Measurements from ENCODE around the gene ABCF2. TPM values are rescaled to one million over a fixed set of nuclear protein-coding genes. Genes with fewer than 3 reads are reported as not detected.

The ABCF2 gene
- total and polyA plus RNA-seq, 2 of the 4 experiments (the other 2 are of a cell fraction) = 46.2 to 103 TPM

- no peak for TF ChIP-seq MAFK (IDR thresholded peaks at IDR 0.05; ENCODE audit: low read depth, low read length)
These were observed 17.3 kb upstream of the ABCF2 start (continued) for GRCh38 chr7:151244196-151244840.

GRCh38 chr7:151243408-151244195 is 16.6 kb upstream of the ABCF2 start:
- 72% methylated on average over 2 of the region's 17 CpGs; no CpG with 5 or more reads in 1 of the 2 experiments for WGBS, 2 experiments (ENCODE audit: extremely low coverage in 2 of 2, insufficient read length in 1 of 2)

More at GRCh38 chr7:151243408-151244195, 16.6 kb upstream of the ABCF2 start:
- Histone ChIP-seq H3K4me1 (ENCODE audit: control insufficient read depth, insufficient read depth, low read length) (peaks cover 26% of the 10 kb centered on the region; the same call in 1 of the 2 replicates), H3K27ac (ENCODE audit: insufficient read depth, low read length) (no peak overlapping the region), H2AFZ (replicated peaks; ENCODE audit: low read length, poor library complexity) (peak overlapping the region; percentile 47), H3K4ac (ENCODE audit: low read depth, low read length) (no peak overlapping the region), H3K9ac (ENCODE audit: low read depth, low read length) (no peak overlapping the region), H2BK120ac (ENCODE audit: low read depth, low read length) (no peak overlapping the region), H2AK5ac (ENCODE audit: low read depth, low read length) (no peak overlapping the region), H4K8ac (ENCODE audit: low read depth in 2 of 2, low read length in 2 of 2) (no peak overlapping the region), H4K5ac (ENCODE audit: low read depth, low read length) (no peak overlapping the region), H2BK20ac (ENCODE audit: low read depth, low read length) (no peak overlapping the region), H3K18ac (ENCODE audit: low read depth, low read length) (no peak overlapping the region), H3K4me3 (ENCODE audit: insufficient read depth, low read depth, low read length) (no peak overlapping the region), H3K36me3 (ENCODE audit: control insufficient read depth, insufficient read depth, low read length) (peaks cover 41% of the 10 kb centered on the region), H3K14ac (replicated peaks; ENCODE audit: low read depth, low read length) (no peak overlapping the region), H2BK5ac (ENCODE audit: low read depth, low read length, poor library complexity, severe bottlenecking) (no peak overlapping the region), H3K9me1 (ENCODE audit: insufficient read depth, low read length) (peaks cover 4% of the 10 kb centered on the region; the same call in 1 of the 2 replicates), H4K91ac (ENCODE audit: insufficient read depth, low read depth, low read length) (no peak overlapping the region), H2BK15ac (ENCODE audit: low read depth, low read length) (no peak overlapping the region), H3K27me3 (ENCODE audit: control insufficient read depth, insufficient read depth, low read length) (no peaks in the 10 kb centered on the region), H3K23ac (ENCODE audit: low read depth, low read length) (no peak overlapping the region), H3K4me2 (ENCODE audit: low read depth, low read length) (no peak overlapping the region), H2AK9ac (replicated peaks; ENCODE audit: low read depth, low read length, poor library complexity) (no peak overlapping the region), H3K9me3 (ENCODE audit: control insufficient read depth, insufficient read depth, low read length) (no peaks in the 10 kb centered on the region), H4K20me1 (ENCODE audit: insufficient read depth, low read length) (peaks cover 39% of the 10 kb centered on the region), H3K79me1 (ENCODE audit: low read depth in 1 of 2, low read length in 2 of 2) (peaks cover 8 to 86% of the 10 kb centered on the region in 2 experiments), H3K56ac (ENCODE audit: extremely low read depth, insufficient read depth, low read length) (no peak overlapping the region)
- intact Hi-C loops (cut with micrococcal nuclease) (loop anchor here (1.0 kb wide), 1 partner anchor 60 kb away; no protein-coding TSS in a partner anchor), dilution Hi-C loops (cut with HindIII; ENCODE audit: low sequenced_read_pairs, unreplicated experiment) (no loop called here), in situ Hi-C loops (cut with MboI; ENCODE audit: low sequenced_read_pairs) (no loop called here)
- ChIA-PET POLR2A (ENCODE audit: unreplicated experiment) (interaction anchor here (0.6 kb wide), 2 partner anchors 15 to 17 kb away, joined by 3 to 4 read pairs; partner anchors contain the start of gene ABCF2), CTCF (interaction anchor here (0.6 to 1.4 kb wide), 7 partner anchors 10 to 120 kb away, joined by 3 to 6 read pairs (median 3); partner anchors contain the start of gene CHPF2)
- ATAC-seq (ENCODE audit: low read depth) (no peak), DNase-seq (no peak)
- BruUV-seq (replicated peaks) = no TSS peak
- TF ChIP-seq USF2 (IDR thresholded peaks at IDR 0.05; ENCODE audit: low read depth, low read length) (no peak), RCOR1 (IDR thresholded peaks at IDR 0.05; ENCODE audit: insufficient replicate concordance, low read length) (no peak), RAD21 (IDR thresholded peaks at IDR 0.05; ENCODE audit: low read length) (no peak)

Measured in IMR-90 (cell line).